IMR-90 (cell line): ENCODE results near the gene GINS3. TPM values are rescaled to one million over a fixed set of nuclear protein-coding genes. Genes with fewer than 3 reads are reported as not detected.

Experiments
- ATAC-seq: fragments of 200-7000 bp; cut with Tn5 transposase; 2 replicates; pipeline ENCODE4 v1.9.1; 2020; ENCODE audit warnings: low read depth, mild to moderate bottlenecking, moderate library complexity
- BruUV-seq: library from RNA; stranded (reverse); fragments of 400-500 nt; replicated peaks from 2 replicates; lab custom pipeline; 2021; lab: Mats Ljungman, UMichigan
- CTCF ChIA-PET: fragments of 300-600 bp; formaldehyde crosslinking; extraction: SDS; loops from one replicate; lab custom pipeline; 2021; ENCODE audit warnings: antibody characterized with exemption; lab: Yijun Ruan, JAX
- POLR2A ChIA-PET: fragments of 300-600 bp; sonication (Branson Sonifier 250); formaldehyde crosslinking; loops from one replicate; lab custom pipeline; 2022; ENCODE audit warnings: antibody characterized with exemption; ENCODE audit not compliant: unreplicated experiment; lab: Charles Lee
- DNase-seq: peaks from one replicate; pipeline ENCODE4 v3.0.0; 2013
- H2AFZ ChIP-seq: replicated peaks from 2 replicates; pipeline ENCODE3; 2013; ENCODE audit warnings: low read length, mild to moderate bottlenecking; ENCODE audit not compliant: poor library complexity
- H2AK5ac ChIP-seq: 2 replicates; pipeline ENCODE4 v1.6.1; 2013; ENCODE audit warnings: low read depth, low read length, inconsistent platforms
- H2AK9ac ChIP-seq: replicated peaks from 2 replicates; pipeline ENCODE3; 2013; ENCODE audit warnings: mild to moderate bottlenecking, low read depth, low read length, moderate library complexity; ENCODE audit not compliant: poor library complexity
- H2BK120ac ChIP-seq: 2 replicates; pipeline ENCODE4 v1.6.1; 2013; ENCODE audit warnings: low read depth, low read length, inconsistent platforms
- H2BK15ac ChIP-seq: 3 replicates; pipeline ENCODE4 v1.6.1; 2013; ENCODE audit warnings: low read depth, low read length, inconsistent platforms
- H2BK20ac ChIP-seq: 2 replicates; pipeline ENCODE4 v1.6.1; 2013; ENCODE audit warnings: low read depth, mild to moderate bottlenecking, inconsistent platforms, low read length, moderate library complexity
- H2BK5ac ChIP-seq: 2 replicates; pipeline ENCODE4 v1.6.1; 2013; ENCODE audit warnings: mild to moderate bottlenecking, low read depth, low read length, inconsistent platforms; ENCODE audit not compliant: poor library complexity, severe bottlenecking
- H3K14ac ChIP-seq: replicated peaks from 2 replicates; pipeline ENCODE4 v1.6.1; 2013; ENCODE audit warnings: low read depth, low read length, inconsistent platforms
- H3K18ac ChIP-seq: 2 replicates; pipeline ENCODE4 v1.6.1; 2013; ENCODE audit warnings: low read depth, low read length, control low read depth
- H3K23ac ChIP-seq: 2 replicates; pipeline ENCODE4 v1.6.1; 2013; ENCODE audit warnings: low read depth, low read length, inconsistent platforms
- H3K27ac ChIP-seq: 2 replicates; pipeline ENCODE4 v1.5.1; 2013; ENCODE audit warnings: mild to moderate bottlenecking, control low read depth, low read length; ENCODE audit not compliant: insufficient read depth
- H3K27me3 ChIP-seq: 2 replicates; pipeline ENCODE4 v1.6.1; 2013; ENCODE audit warnings: low read length; ENCODE audit not compliant: control insufficient read depth, insufficient read depth
- H3K36me3 ChIP-seq: 2 replicates; pipeline ENCODE4 v1.6.1; 2013; ENCODE audit warnings: low read length, mixed read lengths; ENCODE audit not compliant: control insufficient read depth, insufficient read depth
- H3K4ac ChIP-seq: 2 replicates; pipeline ENCODE4 v1.6.1; 2013; ENCODE audit warnings: low read depth, low read length, inconsistent platforms
- H3K4me1 ChIP-seq: 2 replicates; pipeline ENCODE4 v1.6.1; 2013; ENCODE audit warnings: low read length, mixed read lengths; ENCODE audit not compliant: control insufficient read depth, insufficient read depth
- H3K4me2 ChIP-seq: 2 replicates; pipeline ENCODE4 v1.6.1; 2013; ENCODE audit warnings: low read depth, mild to moderate bottlenecking, control low read depth, low read length, moderate library complexity
- H3K4me3 ChIP-seq: 2 replicates; pipeline ENCODE4 v1.5.1; 2013; ENCODE audit warnings: low read depth, mild to moderate bottlenecking, control low read depth, low read length, moderate library complexity; ENCODE audit not compliant: insufficient read depth
- H3K56ac ChIP-seq: 2 replicates; pipeline ENCODE4 v1.6.1; 2013; ENCODE audit warnings: low read length, inconsistent platforms; ENCODE audit not compliant: insufficient read depth; ENCODE audit errors: extremely low read depth
- H3K79me1 ChIP-seq, 2 experiments: 2 replicates each; pipeline ENCODE4 v1.6.1; 2013; ENCODE audit warnings: low read length in 2 of 2, inconsistent platforms in 1 of 2, low read depth in 1 of 2
- H3K9ac ChIP-seq: 2 replicates; pipeline ENCODE4 v1.6.1; 2013; ENCODE audit warnings: low read depth, low read length, control low read depth
- H3K9me1 ChIP-seq: 2 replicates; pipeline ENCODE4 v1.6.1; 2013; ENCODE audit warnings: low read length, inconsistent platforms; ENCODE audit not compliant: insufficient read depth
- H3K9me3 ChIP-seq: 2 replicates; pipeline ENCODE4 v1.6.1; 2013; ENCODE audit warnings: low read length; ENCODE audit not compliant: control insufficient read depth, insufficient read depth
- H4K20me1 ChIP-seq: 2 replicates; pipeline ENCODE4 v1.6.1; 2013; ENCODE audit warnings: low read length, inconsistent platforms; ENCODE audit not compliant: insufficient read depth
- H4K5ac ChIP-seq: 2 replicates; pipeline ENCODE4 v1.6.1; 2013; ENCODE audit warnings: mild to moderate bottlenecking, low read depth, low read length, control low read depth
- H4K8ac ChIP-seq, 2 experiments: 2 replicates each; pipeline ENCODE4 v1.6.1; 2013; ENCODE audit warnings: low read depth in 2 of 2, low read length in 2 of 2, control low read depth in 1 of 2, inconsistent platforms in 1 of 2
- H4K91ac ChIP-seq: 2 replicates; pipeline ENCODE4 v1.6.1; 2013; ENCODE audit warnings: low read depth, low read length, inconsistent platforms; ENCODE audit not compliant: insufficient read depth
- BHLHE40 ChIP-seq: fragments of 150-350 bp; IDR thresholded peaks from 2 replicates; pipeline ENCODE4 v1.6.1; 2016; ENCODE audit warnings: mild to moderate bottlenecking, low read depth, low read length
- CEBPB ChIP-seq: IDR thresholded peaks from 2 replicates; pipeline ENCODE4 v1.6.1; 2012; ENCODE audit warnings: low read depth, low read length, improper control_type of control experiment
- CHD1 ChIP-seq: IDR thresholded peaks from 2 replicates; pipeline ENCODE4 v1.6.1; 2012; ENCODE audit warnings: low read depth, low read length, improper control_type of control experiment
- CTCF ChIP-seq: conservative IDR thresholded peaks from 2 replicates; pipeline ENCODE4 v1.5.1; 2012; ENCODE audit warnings: mild to moderate bottlenecking, low read depth, low read length, improper control_type of control experiment
- FOS ChIP-seq: fragments of 150-350 bp; IDR thresholded peaks from 2 replicates; pipeline ENCODE4 v1.6.1; 2016; ENCODE audit warnings: low read depth, low read length
- MAFK ChIP-seq: IDR thresholded peaks from 2 replicates; pipeline ENCODE4 v1.6.1; 2012; ENCODE audit warnings: low read depth, low read length, improper control_type of control experiment
- MAZ ChIP-seq: IDR thresholded peaks from 2 replicates; pipeline ENCODE4 v1.6.1; 2012; ENCODE audit warnings: low read depth, mild to moderate bottlenecking, low read length, improper control_type of control experiment, moderate library complexity, borderline replicate concordance
- MXI1 ChIP-seq: IDR thresholded peaks from 2 replicates; pipeline ENCODE4 v1.6.1; 2012; ENCODE audit warnings: low read depth, mild to moderate bottlenecking, low read length, moderate library complexity, borderline replicate concordance
- NFE2L2 ChIP-seq: fragments of 150-350 bp; IDR thresholded peaks from 2 replicates; pipeline ENCODE4 v1.6.1; 2016; ENCODE audit warnings: low read depth, mild to moderate bottlenecking, low read length
- POLR2A ChIP-seq: IDR thresholded peaks from 2 replicates; pipeline ENCODE4 v1.6.1; 2012; ENCODE audit warnings: mild to moderate bottlenecking, low read depth, low read length
- RAD21 ChIP-seq: IDR thresholded peaks from 2 replicates; pipeline ENCODE4 v1.6.1; 2012; ENCODE audit warnings: low read length, improper control_type of control experiment
- RCOR1 ChIP-seq: IDR thresholded peaks from 2 replicates; pipeline ENCODE4 v1.6.1; 2012; ENCODE audit warnings: mild to moderate bottlenecking, low read length, improper control_type of control experiment; ENCODE audit not compliant: insufficient replicate concordance
- RFX5 ChIP-seq: IDR thresholded peaks from 2 replicates; pipeline ENCODE4 v1.8.0; 2012; ENCODE audit warnings: low read depth, mild to moderate bottlenecking, low read length, moderate library complexity
- SMC3 ChIP-seq: fragments of 150-350 bp; IDR thresholded peaks from 2 replicates; pipeline ENCODE4 v1.6.1; 2016; ENCODE audit warnings: low read depth, mild to moderate bottlenecking, antibody characterized with exemption, low read length, moderate library complexity
- whole genome bisulfite sequencing, 2 experiments: methylation state at CpG; one replicate each; pipeline versions ENCODE4 v1.1.5 to v1.1.7; 2013; ENCODE audit warnings: missing lambda C conversion rate in 2 of 2; ENCODE audit not compliant: insufficient read length in 1 of 2; ENCODE audit errors: extremely low coverage in 2 of 2; 5-methylcytosine and 5-hydroxymethylcytosine counted together
- dilution Hi-C: fragments of 300-500 bp; cut with HindIII; formaldehyde crosslinking; loops from one replicate; pipeline ENCODE4 v1.14.3; 2018; ENCODE audit warnings: low sequenced_read_pairs; ENCODE audit not compliant: unreplicated experiment
- in situ Hi-C: fragments of 300-500 bp; cut with MboI; formaldehyde crosslinking; loops from 3 replicates; pipeline ENCODE4 v1.14.3; 2019; ENCODE audit warnings: low sequenced_read_pairs, inconsistent platforms, mixed read lengths
- intact Hi-C: fragments of 100-400 bp; cut with micrococcal nuclease; formaldehyde crosslinking; loops from 2 replicates; pipeline ENCODE4 v1.10.0; 2022
- polyA plus RNA-seq, 3 experiments: library from polyadenylated mRNA; depleted of rRNA; stranded (reverse); fragments of >200 nt; gene quantifications; 2 replicates each; pipeline ENCODE4 v1.2.3, GENCODE V29; 2012; ENCODE audit warnings: low replicate concordance in 1 of 3
- total RNA-seq: library from RNA; depleted of rRNA; stranded (reverse); fragments of >200 nt; gene quantifications from 2 replicates; pipeline ENCODE4 v1.2.3, GENCODE V29; 2012
- TF ChIP-seq, protein P1 (sequence below): fragments of 150-350 bp; IDR thresholded peaks from 2 replicates; pipeline ENCODE4 v1.6.1; 2017; ENCODE audit warnings: mild to moderate bottlenecking, antibody characterized with exemption, low read length, low read depth
- TF ChIP-seq, protein P2 (sequence below): fragments of 150-350 bp; IDR thresholded peaks from 2 replicates; pipeline ENCODE4 v1.6.1; 2016; ENCODE audit warnings: low read depth, mild to moderate bottlenecking, low read length, moderate library complexity, borderline replicate concordance

Gene GINS3
- total and polyA plus RNA-seq, 2 of the 4 experiments (the other 2 are of a cell fraction), result 5.2 to 5.4 TPM

DNA sequence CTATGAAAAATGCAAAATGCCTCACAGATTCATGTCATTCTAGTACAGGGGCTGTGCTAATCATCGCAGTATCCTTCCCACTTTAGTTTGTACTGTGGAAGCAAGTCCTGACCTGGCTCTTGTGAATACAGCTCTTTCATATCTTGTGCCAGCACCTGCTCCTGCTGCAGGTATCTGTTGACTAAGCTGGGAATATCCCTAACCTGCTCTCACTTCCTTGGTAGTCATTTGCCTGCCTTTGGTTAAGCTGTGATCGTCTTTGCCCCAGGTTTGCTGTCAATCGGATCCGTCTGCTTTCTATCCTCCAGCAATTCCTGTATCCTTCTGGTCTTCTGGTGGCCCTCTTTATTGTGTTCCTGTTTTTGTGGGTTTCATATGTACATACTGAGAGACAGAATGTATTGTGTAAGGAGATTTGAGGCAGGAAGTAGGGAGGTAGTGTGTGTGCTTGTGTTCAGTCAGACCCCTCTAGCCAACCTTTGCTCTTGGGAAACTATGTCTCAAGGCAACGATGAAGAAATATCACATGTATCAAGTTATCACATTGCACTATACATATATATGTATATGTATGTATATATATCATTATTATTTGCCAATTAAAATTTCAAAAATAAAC, 7.7 kb upstream of the GINS3 start:
- Histone ChIP-seq H2BK120ac (no peak overlapping the region), H3K27ac (no peak overlapping the region), H2AK9ac (no peak overlapping the region), H3K23ac (no peak overlapping the region), H3K14ac (no peak overlapping the region), H3K56ac (no peak overlapping the region), H2BK15ac (no peak overlapping the region), H3K4ac (no peak overlapping the region), H3K9ac (no peak overlapping the region), H3K18ac (no peak overlapping the region), H4K8ac (no peak overlapping the region), H4K5ac (no peak overlapping the region), H3K4me1 (no peaks in the 10 kb centered on the region), H2BK20ac (no peak overlapping the region), H2BK5ac (no peak overlapping the region), H4K91ac (no peak overlapping the region), H4K20me1 (no peaks in the 10 kb centered on the region), H3K9me1 (no peaks in the 10 kb centered on the region), H3K9me3 (no peaks in the 10 kb centered on the region), H3K4me3 (no peak overlapping the region), H3K4me2 (no peak overlapping the region), H3K79me1 (no peaks in the 10 kb centered on the region), H3K27me3 (peaks cover 5% of the 10 kb centered on the region), H2AFZ (no peak overlapping the region), H2AK5ac (no peak overlapping the region), H3K36me3 (no peaks in the 10 kb centered on the region)
- dilution Hi-C loops (no loop called here), intact Hi-C loops (no loop called here), in situ Hi-C loops (no loop called here)
- ChIA-PET CTCF (no interaction called here), POLR2A (no interaction called here)
- no peak for ATAC-seq
- no CpG with 5 or more reads among the region's 5 CpGs for WGBS, 2 experiments
- no TSS peak for BruUV-seq
- TF ChIP-seq MAFK (no peak), SMC3 (no peak), MXI1 (no peak), BHLHE40 (no peak), MAZ (no peak), CEBPB (no peak), NFE2L2 (no peak), CTCF (no peak), CHD1 (no peak), RAD21 (no peak), RCOR1 (no peak), POLR2A (no peak), FOS (no peak), RFX5 (no peak)
- TF ChIP-seq, protein P1, sequence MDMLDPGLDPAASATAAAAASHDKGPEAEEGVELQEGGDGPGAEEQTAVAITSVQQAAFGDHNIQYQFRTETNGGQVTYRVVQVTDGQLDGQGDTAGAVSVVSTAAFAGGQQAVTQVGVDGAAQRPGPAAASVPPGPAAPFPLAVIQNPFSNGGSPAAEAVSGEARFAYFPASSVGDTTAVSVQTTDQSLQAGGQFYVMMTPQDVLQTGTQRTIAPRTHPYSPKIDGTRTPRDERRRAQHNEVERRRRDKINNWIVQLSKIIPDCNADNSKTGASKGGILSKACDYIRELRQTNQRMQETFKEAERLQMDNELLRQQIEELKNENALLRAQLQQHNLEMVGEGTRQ, result no peak
- TF ChIP-seq, protein P2, sequence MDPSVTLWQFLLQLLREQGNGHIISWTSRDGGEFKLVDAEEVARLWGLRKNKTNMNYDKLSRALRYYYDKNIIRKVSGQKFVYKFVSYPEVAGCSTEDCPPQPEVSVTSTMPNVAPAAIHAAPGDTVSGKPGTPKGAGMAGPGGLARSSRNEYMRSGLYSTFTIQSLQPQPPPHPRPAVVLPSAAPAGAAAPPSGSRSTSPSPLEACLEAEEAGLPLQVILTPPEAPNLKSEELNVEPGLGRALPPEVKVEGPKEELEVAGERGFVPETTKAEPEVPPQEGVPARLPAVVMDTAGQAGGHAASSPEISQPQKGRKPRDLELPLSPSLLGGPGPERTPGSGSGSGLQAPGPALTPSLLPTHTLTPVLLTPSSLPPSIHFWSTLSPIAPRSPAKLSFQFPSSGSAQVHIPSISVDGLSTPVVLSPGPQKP, result no peak
- no peak for DNase-seq
